Stomach (tissue), 9 donors: ENCODE data around the gene PPP4C. TPM values are rescaled to one million over a fixed set of nuclear protein-coding genes. Genes with fewer than 3 reads are reported as not detected.

Source experiments
- DNase-seq, 2 donors: peaks; one replicate each; pipeline versions ENCODE4 v3.0.0 to v3.0.0-alpha.2; 2013 to 2019
- H3K27ac ChIP-seq, 5 donors: fragments of 200-600 bp in 4 of 5; sonication (generic) in 4 of 5; one replicate each; pipeline ENCODE4 v1.5.1; 2013 to 2019; ENCODE audit warnings: mild to moderate bottlenecking in 1 of 5, moderate library complexity in 1 of 5
- H3K27me3 ChIP-seq, 3 donors: fragments of 200-600 bp; sonication (generic); one replicate each; pipeline ENCODE4 v1.5.1; 2017 to 2019; ENCODE audit warnings: mixed run types in 1 of 3
- H3K36me3 ChIP-seq, 4 donors: fragments of 200-600 bp; sonication (generic); 1 replicate in 3 of 4; 2 replicates in 1 of 4; pipeline ENCODE4 v1.5.1; 2016 to 2019
- H3K4me1 ChIP-seq, 4 donors: fragments of 200-600 bp; sonication (generic); one replicate each; pipeline ENCODE4 v1.5.1; 2016 to 2019
- H3K4me3 ChIP-seq, 4 donors: fragments of 200-600 bp; sonication (generic) in 3 of 4; one replicate each; pipeline ENCODE4 v1.5.1; 2016 to 2019; ENCODE audit warnings: mild to moderate bottlenecking in 1 of 4
- H3K9me3 ChIP-seq, 4 donors: fragments of 200-600 bp; sonication (generic); one replicate each; pipeline ENCODE4 v1.5.1; 2016 to 2019
- EP300 ChIP-seq: sonication (generic); formaldehyde crosslinking; IDR thresholded peaks from one replicate; pipeline ENCODE4 v1.6.1; 2017; ENCODE audit warnings: antibody characterized with exemption
- POLR2A ChIP-seq, 4 donors: fragments of 450-650 bp; IDR thresholded peaks; one replicate each; pipeline ENCODE4 v1.6.1; 2016; ENCODE audit warnings: antibody characterized with exemption in 4 of 4, control low read depth in 2 of 4, mild to moderate bottlenecking in 1 of 4, moderate library complexity in 1 of 4
- POLR2AphosphoS5 ChIP-seq, 3 donors: sonication (generic); formaldehyde crosslinking; IDR thresholded peaks; one replicate each; pipeline ENCODE4 v1.6.1; 2016; ENCODE audit warnings: antibody characterized with exemption in 3 of 3
- WGBS, 5 donors: extraction: QIAGEN DNeasy Blood & Tissue Kit in 3 of 5; methylation state at CpG; one replicate each; pipeline versions ENCODE4 v1.1.5 to v1.1.7; 2013 to 2018; 5-methylcytosine and 5-hydroxymethylcytosine counted together
- intact Hi-C: fragments of 100-400 bp; cut with DNase I; formaldehyde crosslinking; loops from one replicate; pipeline ENCODE4 v1.15.1; 2023; ENCODE audit warnings: low total_unique reads
- polyA plus RNA-seq, 3 donors: library from polyadenylated mRNA; stranded (reverse); fragments of 200-250 nt; gene quantifications; one replicate each; pipeline ENCODE4 v1.2.3, GENCODE V29; 2013
- total RNA-seq, 5 donors: library from RNA; depleted of rRNA; stranded (reverse); fragments of >200 nt; gene quantifications; one replicate each; pipeline versions ENCODE4 v1.1.0 to v1.2.3, GENCODE V29; 2014 to 2016
- TF ChIP-seq, protein P1 (sequence below), 7 experiments: fragments of 450-650 bp in 4 of 7; fragments of 200-600 bp in 3 of 7; sonication (generic) in 3 of 7; IDR thresholded peaks; one replicate each; pipeline ENCODE4 v1.5.1; 2016 to 2019; ENCODE audit warnings: antibody characterized with exemption in 7 of 7, control low read depth in 2 of 7, mild to moderate bottlenecking in 1 of 7
- donor health status: healthy with polysubstance abuse.
- donor health status: Bipolar disorder and iron deficiency.
- donor health status: healthy.

PPP4C gene
- total and polyA plus RNA-seq, 8 donors: 21.4 to 118 (median 74.2) TPM

DNA sequence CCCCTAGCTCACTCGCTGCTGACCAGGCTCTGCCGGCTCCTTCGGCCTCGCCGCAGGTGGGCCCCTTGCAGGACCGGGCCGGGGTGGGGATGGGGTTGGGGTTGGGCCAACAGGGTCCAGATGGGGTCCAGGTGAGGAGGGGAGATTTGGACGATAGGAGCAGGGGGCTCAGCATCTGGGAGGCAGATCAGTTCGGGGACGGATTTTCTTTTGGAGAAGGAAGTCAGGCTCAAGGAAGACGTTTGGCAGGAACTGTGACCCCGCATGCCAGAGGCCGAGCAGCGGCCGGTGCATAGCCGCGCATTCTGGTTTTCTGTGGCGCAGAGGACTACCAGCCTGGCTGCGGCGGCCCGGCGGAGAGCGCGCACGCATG lies 11.1 kb upstream of the PPP4C start:
- peak overlapping the region; percentile 92 to 100 (median 98) for H3K27ac ChIP-seq
- H3K27me3 ChIP-seq: no peaks in the 10 kb centered on the region
- intact Hi-C loops: no loop called here
- 0 to 1% (median 1%) methylated on average over 11 to 25 of the region's 25 CpGs for WGBS, 5 donors
- TF ChIP-seq POLR2A (IDR thresholded peaks at IDR 0.05) (no peak), POLR2AphosphoS5 (IDR thresholded peaks at IDR 0.05) (peak in 1 of 3 donors; percentile 29)
- peaks cover 27 to 32% (median 30%) of the 10 kb centered on the region in 4 donors for H3K36me3 ChIP-seq
- DNase-seq: no peak
- peak overlapping the region; percentile 75 to 96 (median 80) for H3K4me3 ChIP-seq
- H3K9me3 ChIP-seq: no peaks in the 10 kb centered on the region
- peaks cover 43 to 66% (median 57%) of the 10 kb centered on the region in 4 donors for H3K4me1 ChIP-seq

DNA sequence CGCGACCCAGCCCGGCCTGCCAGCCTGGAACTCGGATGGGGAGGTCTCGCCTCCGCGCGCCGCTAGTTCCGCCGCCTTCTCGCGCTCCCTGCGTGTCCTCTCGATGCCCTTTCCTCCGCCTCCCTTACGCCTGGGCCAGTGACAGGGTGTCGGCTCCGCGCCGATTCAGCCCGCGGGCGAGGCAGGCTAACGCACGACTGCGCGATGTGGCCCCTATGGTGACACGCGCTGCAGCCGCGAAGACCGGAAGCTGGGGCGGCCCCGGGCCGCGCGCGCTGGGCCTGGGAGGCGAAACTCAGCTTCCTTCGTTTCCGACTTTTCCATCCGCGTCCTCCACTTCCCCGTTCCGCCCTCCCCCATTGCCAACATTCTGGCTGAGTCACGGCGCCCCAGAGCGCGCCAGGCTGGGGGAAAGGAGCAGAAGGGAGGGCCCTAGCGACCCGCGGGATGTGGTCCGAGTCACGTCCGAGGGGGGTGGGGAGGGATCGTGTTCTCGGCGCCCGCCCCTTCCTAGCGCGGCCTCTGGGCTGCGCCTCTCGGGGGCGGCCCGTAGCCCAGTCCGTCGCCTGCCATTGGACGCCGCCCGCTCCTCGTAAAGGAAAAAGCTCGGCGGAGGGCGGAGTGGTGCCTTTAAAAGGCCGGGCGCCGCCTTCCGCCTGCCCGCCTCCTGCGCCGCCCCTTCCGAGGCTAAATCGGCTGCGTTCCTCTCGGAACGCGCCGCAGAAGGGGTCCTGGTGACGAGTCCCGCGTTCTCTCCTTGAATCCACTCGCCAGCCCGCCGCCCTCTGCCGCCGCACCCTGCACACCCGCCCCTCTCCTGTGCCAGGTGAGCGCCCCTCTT lies 10.5 kb upstream of the PPP4C start, which contains the start of gene ALDOA:
ALDOA (plus strand) TSS at position 659 of the 841 bp plus-strand sequence. CDS start 1,138 bp downstream, outside the sequence.
- peak within 1 kb of the TSS; percentile 75 to 96 (median 80) for H3K4me3 ChIP-seq
- H3K27me3 ChIP-seq: no peaks in the 10 kb centered on the region
- peak; percentile 86 to 98 (median 98) for TF ChIP-seq POLR2AphosphoS5 (IDR thresholded peaks at IDR 0.05)
- peak; percentile 27 for TF ChIP-seq EP300
- TF ChIP-seq POLR2A (IDR thresholded peaks at IDR 0.05): peak in 2 of 4 donors; percentile 90 to 98
- TF ChIP-seq, protein P1, sequence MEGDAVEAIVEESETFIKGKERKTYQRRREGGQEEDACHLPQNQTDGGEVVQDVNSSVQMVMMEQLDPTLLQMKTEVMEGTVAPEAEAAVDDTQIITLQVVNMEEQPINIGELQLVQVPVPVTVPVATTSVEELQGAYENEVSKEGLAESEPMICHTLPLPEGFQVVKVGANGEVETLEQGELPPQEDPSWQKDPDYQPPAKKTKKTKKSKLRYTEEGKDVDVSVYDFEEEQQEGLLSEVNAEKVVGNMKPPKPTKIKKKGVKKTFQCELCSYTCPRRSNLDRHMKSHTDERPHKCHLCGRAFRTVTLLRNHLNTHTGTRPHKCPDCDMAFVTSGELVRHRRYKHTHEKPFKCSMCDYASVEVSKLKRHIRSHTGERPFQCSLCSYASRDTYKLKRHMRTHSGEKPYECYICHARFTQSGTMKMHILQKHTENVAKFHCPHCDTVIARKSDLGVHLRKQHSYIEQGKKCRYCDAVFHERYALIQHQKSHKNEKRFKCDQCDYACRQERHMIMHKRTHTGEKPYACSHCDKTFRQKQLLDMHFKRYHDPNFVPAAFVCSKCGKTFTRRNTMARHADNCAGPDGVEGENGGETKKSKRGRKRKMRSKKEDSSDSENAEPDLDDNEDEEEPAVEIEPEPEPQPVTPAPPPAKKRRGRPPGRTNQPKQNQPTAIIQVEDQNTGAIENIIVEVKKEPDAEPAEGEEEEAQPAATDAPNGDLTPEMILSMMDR (IDR thresholded peaks at IDR 0.05): peak in 2 of 7 experiments; percentile 5 to 10
- H3K36me3 ChIP-seq: peaks cover 33 to 38% (median 36%) of the 10 kb centered on the region in 4 donors
- peaks cover 49 to 67% (median 60%) of the 10 kb centered on the region in 4 donors for H3K4me1 ChIP-seq
- H3K27ac ChIP-seq: peak within 1 kb of the TSS; percentile 93 to 100 (median 98)
- peak; percentile 98 to 99 for DNase-seq
- 0 to 1% (median 0%) methylated on average over 50 to 99 of the region's 99 CpGs for WGBS, 5 donors
- H3K9me3 ChIP-seq: no peaks in the 10 kb centered on the region
- intact Hi-C loops: no loop called here

DNA sequence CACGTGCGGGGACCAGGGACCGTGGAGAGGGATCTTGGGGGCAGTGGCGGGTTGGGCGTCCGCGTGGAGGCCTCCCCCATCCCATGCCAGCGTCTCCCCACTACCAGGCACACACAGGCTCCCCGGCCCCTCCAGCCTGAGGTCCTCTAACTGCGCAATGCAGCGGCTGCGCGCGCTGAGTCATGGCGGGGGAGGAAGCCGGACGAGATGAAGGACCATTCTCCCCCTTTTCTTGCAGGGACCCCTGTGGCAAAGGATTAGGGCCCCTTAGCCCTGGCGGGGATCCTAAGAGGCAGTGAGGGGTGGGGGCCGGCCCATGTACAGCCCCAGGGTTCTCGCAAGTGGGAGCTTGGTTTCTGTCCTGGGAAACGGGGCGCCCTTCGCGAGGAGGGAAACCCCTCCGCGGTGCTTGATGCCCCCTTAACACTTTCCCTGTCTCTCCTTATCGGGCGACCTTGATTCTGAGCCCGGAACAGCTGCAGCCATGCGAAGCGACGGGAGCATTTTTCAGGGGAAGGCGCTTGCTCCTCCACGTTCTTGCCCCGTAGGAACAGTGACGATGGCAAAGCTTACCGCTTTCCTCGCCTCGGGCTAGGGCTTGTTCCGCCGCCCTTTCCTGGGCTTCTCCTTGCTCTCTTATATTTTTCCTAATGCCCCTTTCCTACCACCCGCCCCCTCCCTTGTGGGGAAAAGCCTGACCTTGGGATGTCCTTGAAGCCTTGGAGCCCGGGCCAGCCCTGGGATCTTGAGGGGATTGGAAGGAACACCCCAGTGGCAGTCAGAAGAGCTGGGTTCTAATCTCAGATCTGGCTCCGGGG lies 9.6 kb upstream of the PPP4C start:
- Histone ChIP-seq H3K4me1 (peaks cover 49 to 67% (median 61%) of the 10 kb centered on the region in 4 donors), H3K4me3 (peak overlapping the region; percentile 75 to 96 (median 80)), H3K9me3 (no peaks in the 10 kb centered on the region), H3K27me3 (no peaks in the 10 kb centered on the region), H3K27ac (peak overlapping the region; percentile 93 to 100 (median 98)), H3K36me3 (peaks cover 41 to 46% (median 44%) of the 10 kb centered on the region in 4 donors)
- no peak for TF ChIP-seq EP300
- TF ChIP-seq, protein P1 (IDR thresholded peaks at IDR 0.05): no peak
- no peak for DNase-seq
- intact Hi-C loops: no loop called here
- 0 to 1% (median 0%) methylated on average over 40 to 44 of the region's 44 CpGs for WGBS, 5 donors

- no peak for TF ChIP-seq EP300
- TF ChIP-seq, protein P1 (IDR thresholded peaks at IDR 0.05): no peak
- TF ChIP-seq POLR2A (IDR thresholded peaks at IDR 0.05): no peak
- TF ChIP-seq POLR2AphosphoS5 (IDR thresholded peaks at IDR 0.05): no peak
- Histone ChIP-seq H3K4me1 (peaks cover 49 to 74% (median 61%) of the 10 kb centered on the region in 4 donors), H3K36me3 (peaks cover 49 to 54% (median 52%) of the 10 kb centered on the region in 4 donors), H3K27ac (peak overlapping the region; percentile 93 to 100 (median 98)), H3K27me3 (no peaks in the 10 kb centered on the region), H3K9me3 (no peaks in the 10 kb centered on the region), H3K4me3 (peak overlapping the region; percentile 75 to 96 (median 80))
- peak in 1 of 2 donors; percentile 33 for DNase-seq
- WGBS, 5 donors: 28 to 36% (median 32%) methylated on average over 16 to 21 of the region's 21 CpGs
- intact Hi-C loops: no loop called here
Observed at GRCh38 chr16:30066761-30067583, 8.8 kb upstream of the PPP4C start.
